HG03045 (cell line): ENCODE measurements around the gene CIB2.

Experiments
- ATAC-seq: cut with Tn5 transposase; IDR thresholded peaks from one replicate; pipeline ENCODE4 v1.9.1; 2021; ENCODE audit warnings: mild to moderate bottlenecking, moderate library complexity; ENCODE audit not compliant: unreplicated experiment

The CIB2 gene

GRCh38 chr15:78069462-78070029 is 61.7 kb downstream of the CIB2 start:
- ATAC-seq: no peak

DNA sequence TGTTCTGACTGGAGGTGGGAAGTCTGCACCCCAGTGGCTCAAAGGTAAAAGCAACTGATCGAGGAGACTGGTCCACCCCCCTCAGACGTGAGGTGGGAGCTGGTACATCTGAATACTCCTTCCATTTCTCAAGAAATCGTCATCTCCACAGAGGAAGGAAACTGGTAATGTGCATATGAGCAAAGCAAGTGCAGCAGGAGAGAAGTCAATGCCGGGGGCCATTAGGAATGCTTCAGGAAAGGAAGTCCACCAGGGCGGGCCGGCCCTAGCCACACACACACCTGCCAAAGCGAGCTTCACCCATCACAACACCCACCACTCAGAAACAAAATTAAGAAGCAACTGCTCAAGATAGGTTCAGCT is 62.2 kb downstream of the CIB2 start:
- ATAC-seq: no peak

DNA sequence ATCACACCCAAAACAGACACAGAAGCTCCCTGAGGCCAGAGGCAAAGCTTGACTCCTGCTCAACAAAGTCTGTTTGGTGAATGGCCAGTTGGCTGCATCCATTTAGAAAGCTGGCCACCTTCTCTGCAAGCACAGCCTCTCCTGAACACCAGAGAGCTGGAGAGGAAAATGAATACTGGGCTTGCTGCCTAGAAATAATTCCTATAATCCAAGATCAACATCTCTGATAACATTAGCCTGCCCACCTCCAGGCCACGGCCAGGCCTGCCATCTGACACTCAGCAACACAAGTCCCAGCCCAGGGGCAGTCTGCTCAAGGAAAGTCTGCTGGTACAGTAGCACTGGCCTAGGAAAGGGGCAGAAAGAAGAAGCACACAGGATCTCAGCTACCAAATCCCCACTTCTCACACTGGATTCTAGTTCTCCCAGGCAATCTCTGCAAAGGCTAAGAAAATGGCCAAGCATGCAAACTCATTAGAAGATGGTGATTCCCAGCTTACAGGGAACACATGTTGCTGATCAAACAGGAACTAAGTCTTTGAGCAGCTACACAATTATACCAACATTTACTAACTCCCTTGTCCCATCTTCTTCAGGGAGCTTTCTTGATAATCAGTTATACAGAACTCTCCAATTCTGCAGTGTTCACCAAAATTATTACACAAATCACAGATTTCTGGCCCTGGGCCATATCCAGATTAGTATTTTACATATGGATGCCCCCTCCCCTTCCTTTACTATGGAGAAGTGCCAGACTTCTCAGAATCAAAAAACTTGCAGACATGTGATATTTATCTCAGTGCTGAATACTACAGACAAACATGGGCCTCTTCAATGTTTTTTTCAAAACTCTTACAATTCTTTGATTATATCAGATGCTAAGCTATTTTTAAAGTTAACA is 63.7 kb downstream of the CIB2 start:
- no peak for ATAC-seq

GRCh38 chr15:78065973-78066946 is 65.0 kb downstream of the CIB2 start:
- no peak for ATAC-seq

DNA sequence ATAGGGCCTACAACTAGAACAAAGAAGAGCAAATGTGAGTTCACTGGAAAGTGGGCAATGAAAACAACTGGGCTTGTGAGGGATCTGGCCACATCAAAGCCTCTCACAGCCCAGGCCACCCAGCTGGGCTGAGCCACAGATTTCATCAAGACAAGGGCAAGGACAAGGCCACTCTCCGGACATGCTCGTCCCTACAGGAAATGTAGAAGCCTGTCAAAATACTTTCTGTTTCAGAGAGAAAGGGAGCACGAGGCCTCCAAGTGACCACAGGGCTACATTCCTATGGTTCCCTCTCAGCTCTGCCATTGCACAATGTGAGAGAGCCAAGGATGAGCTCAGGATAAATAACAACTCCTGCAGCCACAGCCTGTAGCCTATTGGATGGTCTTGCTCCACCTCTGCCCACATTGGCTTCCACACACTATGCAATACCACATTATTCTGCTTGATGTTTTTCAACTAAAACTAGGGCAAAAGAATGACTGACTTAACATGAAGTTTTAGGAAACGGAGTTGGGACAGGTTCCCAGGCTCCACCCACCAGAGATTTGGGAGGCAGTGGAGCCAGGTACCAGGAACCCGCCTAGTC is 65.9 kb downstream of the CIB2 start:
- no peak for ATAC-seq

DNA sequence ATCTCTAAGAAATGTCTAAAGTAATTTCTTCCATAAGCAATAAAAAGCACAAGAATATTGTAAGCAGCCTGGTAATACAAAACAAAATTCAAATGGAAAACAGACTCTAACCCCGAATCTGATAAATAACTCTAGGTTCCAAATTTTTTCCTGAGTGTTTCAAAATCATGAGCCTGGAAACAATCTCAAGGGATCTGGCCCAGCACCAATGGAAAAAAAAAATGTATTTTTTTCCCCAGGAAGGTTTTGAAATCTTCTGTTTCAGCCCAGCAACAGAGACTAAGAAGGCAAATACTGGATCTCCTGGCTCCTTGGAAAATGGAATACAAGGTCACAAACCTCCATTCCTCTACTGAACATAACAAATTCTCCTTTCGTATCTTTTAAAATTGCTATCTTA is 66.7 kb downstream of the CIB2 start:
- ATAC-seq: no peak

GRCh38 chr15:78063970-78064385 is 67.3 kb downstream of the CIB2 start:
- ATAC-seq: no peak

GRCh38 chr15:78063217-78063616 is 68.0 kb downstream of the CIB2 start:
- no peak for ATAC-seq

GRCh38 chr15:78061963-78062427 is 69.2 kb downstream of the CIB2 start:
- ATAC-seq: peak; percentile 49

- no peak for ATAC-seq
Observed at GRCh38 chr15:78060232-78060631, 71.0 kb downstream of the CIB2 start.

- ATAC-seq: no peak
Observed at GRCh38 chr15:78059110-78059839, 72.0 kb downstream of the CIB2 start.

GRCh38 chr15:78058401-78058935 is 72.8 kb downstream of the CIB2 start:
- ATAC-seq: no peak

DNA sequence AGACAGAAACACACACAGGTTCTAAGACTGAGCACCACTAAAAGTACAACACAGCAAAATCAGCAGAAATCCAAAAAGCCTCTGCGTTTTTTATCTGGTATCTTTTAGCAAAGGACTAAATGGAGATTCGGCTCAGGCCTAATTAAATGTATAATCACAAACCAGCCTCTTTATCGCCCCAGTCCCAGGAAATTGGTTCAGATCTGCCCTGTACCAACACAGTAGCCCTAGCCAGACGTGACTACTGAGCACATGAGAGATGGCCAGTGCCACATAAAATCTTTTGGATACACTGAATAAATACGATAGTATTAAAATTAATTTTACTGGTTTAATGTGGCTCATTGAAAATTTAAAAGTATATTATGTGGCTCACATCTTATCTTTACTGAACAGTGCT is 73.4 kb downstream of the CIB2 start:
- ATAC-seq: no peak

- ATAC-seq: no peak
Observed at GRCh38 chr15:78056714-78057269, 74.5 kb downstream of the CIB2 start.

GRCh38 chr15:78055919-78056713 is 75.1 kb downstream of the CIB2 start:
- no peak for ATAC-seq

GRCh38 chr15:78054966-78055365 is 76.3 kb downstream of the CIB2 start:
- no peak for ATAC-seq
